Upper lobe of left lung (tissue), 4 donors: ENCODE measurements around the gene YWHAQ.

ENCODE experiments used
- CTCF ChIP-seq, 6 experiments: fragments of 450-650 bp in 4 of 6; fragments of 200-600 bp in 2 of 6; sonication (generic) in 2 of 6; IDR thresholded peaks; one replicate each; pipeline ENCODE4 v1.5.1; 2016 to 2019; ENCODE audit warnings: antibody characterized with exemption in 6 of 6
- EP300 ChIP-seq, 4 donors: sonication (generic); formaldehyde crosslinking; IDR thresholded peaks; one replicate each; pipeline ENCODE4 v1.5.1; 2017; ENCODE audit warnings: antibody characterized with exemption in 4 of 4, control low read depth in 2 of 4
- POLR2A ChIP-seq, 4 donors: fragments of 450-650 bp; IDR thresholded peaks; one replicate each; pipeline ENCODE4 v1.5.1; 2016 to 2017; ENCODE audit warnings: antibody characterized with exemption in 4 of 4, mild to moderate bottlenecking in 2 of 4
- POLR2AphosphoS5 ChIP-seq, 2 donors: sonication (generic); formaldehyde crosslinking; IDR thresholded peaks; one replicate each; pipeline ENCODE4 v1.5.1; 2017; ENCODE audit warnings: antibody characterized with exemption in 2 of 2

GRCh38 chr2:9660154-9660553 is 29.4 kb upstream of the YWHAQ start:
- no peak for TF ChIP-seq CTCF (IDR thresholded peaks at IDR 0.05)
- TF ChIP-seq POLR2AphosphoS5 (IDR thresholded peaks at IDR 0.05) = no peak
- TF ChIP-seq POLR2A (IDR thresholded peaks at IDR 0.05) = no peak
- TF ChIP-seq EP300 (IDR thresholded peaks at IDR 0.05) = no peak
